A673 (cell line): ENCODE results near the gene IL10RA. TPM values are rescaled to one million over a fixed set of nuclear protein-coding genes. Genes with fewer than 3 reads are reported as not detected.

ENCODE experiments used
- BruUV-seq: library from RNA; stranded (reverse); fragments of 400-500 nt; replicated peaks from 2 replicates; lab custom pipeline; 2021; lab: Mats Ljungman, UMichigan
- CTCF ChIA-PET: fragments of 300-600 bp; sonication (Branson Sonifier 250); formaldehyde crosslinking; loops from one replicate; lab custom pipeline; 2022; ENCODE audit warnings: antibody characterized with exemption; lab: Charles Lee
- POLR2A ChIA-PET: fragments of 300-600 bp; sonication (Branson Sonifier 250); formaldehyde crosslinking; loops from one replicate; lab custom pipeline; 2022; ENCODE audit warnings: antibody characterized with exemption; ENCODE audit not compliant: low non-redundant PET; lab: Charles Lee
- DNase-seq: peaks from one replicate; pipeline ENCODE4 v3.0.0-alpha.2; 2015; ENCODE audit warnings: low spot score
- H3K27ac ChIP-seq: fragments of 200-600 bp; sonication (generic); 2 replicates; pipeline ENCODE4 v1.5.1; 2016; ENCODE audit warnings: mixed run types, low read depth, mild to moderate bottlenecking, mixed read lengths, antibody characterized with exemption, low read length; ENCODE audit not compliant: poor library complexity, severe bottlenecking
- H3K27me3 ChIP-seq: fragments of 200-600 bp; sonication (generic); replicated peaks from 2 replicates; pipeline ENCODE4 v1.6.1; 2017; ENCODE audit warnings: mixed run types, low read depth, mild to moderate bottlenecking, mixed read lengths, antibody characterized with exemption, low read length; ENCODE audit not compliant: insufficient read depth, poor library complexity
- H3K36me3 ChIP-seq: fragments of 200-600 bp; sonication (generic); 2 replicates; pipeline ENCODE4 v1.6.1; 2016; ENCODE audit warnings: mixed run types, mild to moderate bottlenecking, mixed read lengths, antibody characterized with exemption, low read length; ENCODE audit not compliant: insufficient read depth, poor library complexity, severe bottlenecking
- H3K4me1 ChIP-seq: fragments of 200-600 bp; sonication (generic); 2 replicates; pipeline ENCODE4 v1.6.1; 2017; ENCODE audit warnings: mixed run types, mild to moderate bottlenecking, mixed read lengths, antibody characterized with exemption, low read length; ENCODE audit not compliant: insufficient read depth, poor library complexity, severe bottlenecking
- H3K4me3 ChIP-seq: fragments of 200-600 bp; sonication (generic); 2 replicates; pipeline ENCODE4 v1.5.1; 2016; ENCODE audit warnings: low read depth, mixed run types, mild to moderate bottlenecking, mixed read lengths, low read length; ENCODE audit not compliant: poor library complexity, severe bottlenecking
- H3K9me3 ChIP-seq: fragments of 200-600 bp; sonication (generic); 2 replicates; pipeline ENCODE4 v1.6.1; 2016; ENCODE audit warnings: mixed run types, low read depth, mild to moderate bottlenecking, mixed read lengths, antibody characterized with exemption, low read length; ENCODE audit not compliant: poor library complexity, severe bottlenecking
- CTCF ChIP-seq: fragments of 300-800, 200-600 bp; sonication (generic); conservative IDR thresholded peaks from 2 replicates; pipeline ENCODE4 v1.5.1; 2017; ENCODE audit warnings: low read depth, mild to moderate bottlenecking, antibody characterized with exemption, low read length, moderate library complexity, mixed read lengths
- EZH2 ChIP-seq: fragments of 200-600 bp; sonication (generic); IDR thresholded peaks from 2 replicates; pipeline ENCODE4 v1.6.1; 2017; ENCODE audit warnings: borderline replicate concordance, low read depth, mild to moderate bottlenecking, mixed read lengths, antibody characterized with exemption, low read length; ENCODE audit not compliant: poor library complexity, severe bottlenecking
- intact Hi-C: fragments of 100-400 bp; cut with micrococcal nuclease; formaldehyde crosslinking; loops from one replicate; pipeline ENCODE4 v1.10.0; 2022; ENCODE audit not compliant: unreplicated experiment
- total RNA-seq: library from RNA; stranded (reverse); gene quantifications from 2 replicates; pipeline ENCODE4 v1.2.3, GENCODE V29; 2021

IL10RA gene
- total RNA-seq, 1 experiment from 2014 or later: not detected

GRCh38 chr11:117944554-117944953 is 41.6 kb upstream of the IL10RA start:
- ChIA-PET CTCF (interaction anchor here (0.9 kb wide), 1 partner anchor 109 kb away, joined by 3 read pairs; no protein-coding TSS in a partner anchor), POLR2A (no interaction called here)
- DNase-seq: no peak
- TF ChIP-seq CTCF: no peak
- no peak for TF ChIP-seq EZH2
- no peaks in the 10 kb centered on the region for H3K36me3 ChIP-seq
- no peak overlapping the region for H3K4me3 ChIP-seq
- intact Hi-C loops: no loop called here
- BruUV-seq: no TSS peak
- no peak overlapping the region for H3K27ac ChIP-seq
- no peaks in the 10 kb centered on the region for H3K9me3 ChIP-seq
- H3K4me1 ChIP-seq: no peaks in the 10 kb centered on the region
- peaks cover 6% of the 10 kb centered on the region for H3K27me3 ChIP-seq

- Histone ChIP-seq H3K27me3 (peaks cover 6% of the 10 kb centered on the region), H3K4me1 (no peaks in the 10 kb centered on the region), H3K27ac (no peak overlapping the region), H3K9me3 (no peaks in the 10 kb centered on the region), H3K36me3 (no peaks in the 10 kb centered on the region), H3K4me3 (no peak overlapping the region)
- POLR2A ChIA-PET: no interaction called here
- BruUV-seq: no TSS peak
- intact Hi-C loops: no loop called here
- 0 out of 2 replicates have a peak, but pooled peaks have one; percentile 7 for TF ChIP-seq CTCF
- no peak for TF ChIP-seq EZH2
- DNase-seq: no peak
- CTCF ChIA-PET: interaction anchor here (0.9 kb wide), 1 partner anchor 108 kb away, joined by 3 read pairs; no protein-coding TSS in a partner anchor
These were observed 41.0 kb upstream of the IL10RA start for GRCh38 chr11:117945047-117945810.

- H3K27me3 ChIP-seq: peaks cover 6% of the 10 kb centered on the region
- no TSS peak for BruUV-seq
- CTCF ChIA-PET: interaction anchor here (0.5 to 1.7 kb wide), 26 partner anchors 8 to 1392 kb away, joined by 3 to 69 read pairs (median 6); partner anchors contain the start of genes FXYD2 and FXYD6
These were observed 39.9 kb upstream of the IL10RA start for GRCh38 chr11:117946156-117946841.

More at GRCh38 chr11:117946156-117946841, 39.9 kb upstream of the IL10RA start:
- intact Hi-C loops: loop anchor here (2.0 kb wide), 1 partner anchor 107 kb away; no protein-coding TSS in a partner anchor
- no peak overlapping the region for H3K27ac ChIP-seq
- no peak overlapping the region for H3K4me3 ChIP-seq
- DNase-seq: no peak
- H3K4me1 ChIP-seq: no peaks in the 10 kb centered on the region
- H3K36me3 ChIP-seq: no peaks in the 10 kb centered on the region
- no peak for TF ChIP-seq CTCF
- TF ChIP-seq EZH2: no peak
- POLR2A ChIA-PET: interaction anchor here (0.7 kb wide), 1 partner anchor 139 kb away, joined by 3 read pairs; no protein-coding TSS in a partner anchor
- H3K9me3 ChIP-seq: no peaks in the 10 kb centered on the region
